ENCODE measurements around the gene ZMAT3. TPM values are rescaled to one million over a fixed set of nuclear protein-coding genes. Genes with fewer than 3 reads are reported as not detected.

ZMAT3 gene
- total RNA-seq, 1 donor from 2014 or later: 49.3 TPM

- Histone ChIP-seq H3K27me3 (ENCODE audit: control insufficient read depth, insufficient read depth, low read length) (no peaks in the 10 kb centered on the region), H3K4me3 (ENCODE audit: low read depth, low read length) (no peak overlapping the region), H3K36me3 (ENCODE audit: control insufficient read depth, insufficient read depth, low read length) (no peaks in the 10 kb centered on the region)
- TF ChIP-seq CTCF (IDR thresholded peaks at IDR 0.05; ENCODE audit: insufficient read depth, low read length, poor library complexity, severe bottlenecking): no peak
- DNase-seq (ENCODE audit: low read depth): no peak
Observed at GRCh38 chr3:179005706-179006105, 65.9 kb downstream of the ZMAT3 start.

GRCh38 chr3:179005213-179005612, 66.4 kb downstream of the ZMAT3 start:
- Histone ChIP-seq H3K36me3 (ENCODE audit: control insufficient read depth, insufficient read depth, low read length) (no peaks in the 10 kb centered on the region), H3K27me3 (ENCODE audit: control insufficient read depth, insufficient read depth, low read length) (no peaks in the 10 kb centered on the region), H3K4me3 (ENCODE audit: low read depth, low read length) (no peak overlapping the region)
- DNase-seq (ENCODE audit: low read depth): no peak
- no peak for TF ChIP-seq CTCF (IDR thresholded peaks at IDR 0.05; ENCODE audit: insufficient read depth, low read length, poor library complexity, severe bottlenecking)

GRCh38 chr3:179000659-179001058, 71.0 kb downstream of the ZMAT3 start:
- TF ChIP-seq CTCF (IDR thresholded peaks at IDR 0.05; ENCODE audit: insufficient read depth, low read length, poor library complexity, severe bottlenecking): no peak
- Histone ChIP-seq H3K4me3 (ENCODE audit: low read depth, low read length) (no peak overlapping the region), H3K27me3 (ENCODE audit: control insufficient read depth, insufficient read depth, low read length) (no peaks in the 10 kb centered on the region), H3K36me3 (ENCODE audit: control insufficient read depth, insufficient read depth, low read length) (no peaks in the 10 kb centered on the region)
- DNase-seq (ENCODE audit: low read depth): no peak

GRCh38 chr3:179000144-179000543, 71.5 kb downstream of the ZMAT3 start:
- TF ChIP-seq CTCF (IDR thresholded peaks at IDR 0.05; ENCODE audit: insufficient read depth, low read length, poor library complexity, severe bottlenecking): no peak
- no peaks in the 10 kb centered on the region for H3K27me3 ChIP-seq (ENCODE audit: control insufficient read depth, insufficient read depth, low read length)
- no peaks in the 10 kb centered on the region for H3K36me3 ChIP-seq (ENCODE audit: control insufficient read depth, insufficient read depth, low read length)
- no peak for DNase-seq (ENCODE audit: low read depth)
- H3K4me3 ChIP-seq (ENCODE audit: low read depth, low read length): no peak overlapping the region

- H3K27me3 ChIP-seq (ENCODE audit: control insufficient read depth, insufficient read depth, low read length): no peaks in the 10 kb centered on the region
- no peak for TF ChIP-seq CTCF (IDR thresholded peaks at IDR 0.05; ENCODE audit: insufficient read depth, low read length, poor library complexity, severe bottlenecking)
- H3K36me3 ChIP-seq (ENCODE audit: control insufficient read depth, insufficient read depth, low read length): no peaks in the 10 kb centered on the region
- DNase-seq (ENCODE audit: low read depth): no peak
- no peak overlapping the region for H3K4me3 ChIP-seq (ENCODE audit: low read depth, low read length)
Observed at GRCh38 chr3:178996399-178996798, 75.2 kb downstream of the ZMAT3 start.

- Histone ChIP-seq H3K27me3 (ENCODE audit: control insufficient read depth, insufficient read depth, low read length) (no peaks in the 10 kb centered on the region), H3K36me3 (ENCODE audit: control insufficient read depth, insufficient read depth, low read length) (no peaks in the 10 kb centered on the region), H3K4me3 (ENCODE audit: low read depth, low read length) (no peak overlapping the region)
- no peak for TF ChIP-seq CTCF (IDR thresholded peaks at IDR 0.05; ENCODE audit: insufficient read depth, low read length, poor library complexity, severe bottlenecking)
- DNase-seq (ENCODE audit: low read depth): no peak
Observed at GRCh38 chr3:178990293-178990692, 81.3 kb downstream of the ZMAT3 start.
